Progenitor cell of endocrine pancreas (in vitro differentiated cells): Measurements from ENCODE around the gene RABIF. TPM values are rescaled to one million over a fixed set of nuclear protein-coding genes. Genes with fewer than 3 reads are reported as not detected.
"Not testable (repeated sequence)": the region's sequence is repeated elsewhere in the genome, so short reads cannot be mapped to it uniquely, and the experiment has no call there.

ENCODE experiments used
- DNase-seq: peaks from one replicate; pipeline ENCODE4 v3.0.0; 2021; ENCODE audit warnings: low spot score; ENCODE audit not compliant: unreplicated experiment
- H3K27ac Mint-ChIP-seq: 2 replicates; pipeline ENCODE4 v1.8.0; 2021; ENCODE audit warnings: mild to moderate bottlenecking, moderate library complexity, mixed read lengths
- H3K27me3 Mint-ChIP-seq: 2 replicates; pipeline ENCODE4 v1.8.0; 2021; ENCODE audit warnings: mixed read lengths
- H3K36me3 Mint-ChIP-seq: 2 replicates; pipeline ENCODE4 v1.8.0; 2022; ENCODE audit warnings: mixed read lengths; ENCODE audit not compliant: insufficient read depth
- H3K4me1 Mint-ChIP-seq: 2 replicates; pipeline ENCODE4 v1.8.0; 2021; ENCODE audit warnings: low read depth, mixed read lengths
- H3K4me3 Mint-ChIP-seq: 2 replicates; pipeline ENCODE4 v1.8.0; 2021; ENCODE audit warnings: low read depth, mild to moderate bottlenecking, moderate library complexity, mixed read lengths
- H3K9me3 Mint-ChIP-seq: 2 replicates; pipeline ENCODE4 v1.8.0; 2021; ENCODE audit warnings: low read depth, mixed read lengths
- CTCF ChIP-seq: fragments of 200-600 bp; sonication (generic); IDR thresholded peaks from one replicate; pipeline ENCODE4 v1.5.0; 2021; ENCODE audit warnings: antibody characterized with exemption, mild to moderate bottlenecking; ENCODE audit not compliant: unreplicated experiment
- total RNA-seq: library from RNA; stranded (reverse); gene quantifications from 2 replicates; pipeline ENCODE4 v1.2.1, GENCODE V29; 2021

RABIF gene
- total RNA-seq, 1 donor from 2014 or later = 9.7 TPM

GRCh38 chr1:202831906-202832305, 57.0 kb downstream of the RABIF start:
- Mint-ChIP-seq H3K36me3 (no peaks in the 10 kb centered on the region), H3K9me3 (no peaks in the 10 kb centered on the region), H3K27me3 (peaks cover 3% of the 10 kb centered on the region), H3K27ac (no peak overlapping the region), H3K4me3 (no peak overlapping the region), H3K4me1 (no peaks in the 10 kb centered on the region)
- TF ChIP-seq CTCF = no peak
- DNase-seq = no peak

DNA sequence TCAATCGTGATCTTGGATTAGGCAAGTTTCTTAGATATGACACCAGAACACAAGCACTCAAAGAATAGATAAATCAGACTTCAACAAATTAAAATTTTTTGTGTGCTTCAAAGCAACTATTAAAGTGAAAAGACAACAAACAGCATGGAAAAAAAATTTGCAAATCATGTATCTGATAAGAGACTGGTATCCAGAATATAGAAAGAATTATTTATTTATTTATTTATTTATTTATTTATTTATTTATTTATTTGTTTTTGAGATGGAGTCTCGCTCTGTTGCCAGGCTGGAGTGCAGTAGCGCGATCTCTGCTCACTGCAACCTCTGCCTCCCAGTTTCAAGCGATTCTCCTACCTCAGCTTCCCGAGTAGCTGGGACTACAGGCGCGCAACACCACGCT, 59.7 kb downstream of the RABIF start:
- H3K27ac Mint-ChIP-seq, DNase-seq, H3K4me3 Mint-ChIP-seq, H3K9me3 Mint-ChIP-seq, H3K4me1 Mint-ChIP-seq, H3K36me3 Mint-ChIP-seq, H3K27me3 Mint-ChIP-seq: not testable (repeated sequence)

Other genes with a start within 250 kb of the RABIF start
- 1.4 and 1.8 TPM in 2 replicates for gene SYT2, start 178.7 kb downstream of the RABIF start, total RNA-seq
- gene KDM5B, start 80.7 kb downstream of the RABIF start, total RNA-seq = 312 and 316 TPM in 2 replicates
- 5.6 and 5.7 TPM in 2 replicates for gene PCAT6, start 78.2 kb downstream of the RABIF start, total RNA-seq
- gene KLHL12, start 38.1 kb upstream of the RABIF start, total RNA-seq = 32.3 and 34.1 TPM in 2 replicates
- 41.5 and 45.7 TPM in 2 replicates for gene ADIPOR1, start 69.2 kb upstream of the RABIF start, total RNA-seq
- 27.5 and 27.7 TPM in 2 replicates for gene CYB5R1, start 78.1 kb upstream of the RABIF start, total RNA-seq
- gene TMEM183A, start 118.2 kb upstream of the RABIF start, total RNA-seq = 74.3 and 77.4 TPM in 2 replicates
- gene PPFIA4, start 137.3 kb upstream of the RABIF start, total RNA-seq = 0.87 and 1.2 TPM in 2 replicates
- gene MYOG, start 196.9 kb upstream of the RABIF start, total RNA-seq = not detected in 2 replicates
- 0.14 and 0.16 TPM in 2 replicates for gene ADORA1, start 238.6 kb upstream of the RABIF start, total RNA-seq